HepG2 (cell line): ENCODE measurements around the gene SCFD1. TPM values are rescaled to one million over a fixed set of nuclear protein-coding genes. Genes with fewer than 3 reads are reported as not detected.

Experiments
- HIVEP1 ChIP-seq: sonication (generic); formaldehyde crosslinking; IDR thresholded peaks from 2 replicates; pipeline ENCODE4 v1.4.0; 2020; ENCODE audit warnings: mild to moderate bottlenecking, missing genetic modification reagents
- HOXA3 ChIP-seq: sonication (generic); formaldehyde crosslinking; IDR thresholded peaks from 2 replicates; pipeline ENCODE4 v1.5.0; 2020; ENCODE audit warnings: missing genetic modification reagents
- LCORL ChIP-seq, 2 experiments: fragments of 450-650 bp in 1 of 2; sonication (generic) in 1 of 2; formaldehyde crosslinking in 1 of 2; IDR thresholded peaks; 2 replicates each; pipeline versions ENCODE4 v1.5.0 to v1.6.1; 2017 to 2020; ENCODE audit warnings: antibody characterized with exemption in 1 of 2, missing genetic modification reagents in 1 of 2
- MTA1 ChIP-seq: sonication (generic); formaldehyde crosslinking; IDR thresholded peaks from 2 replicates; pipeline ENCODE4 v1.4.0; 2020; ENCODE audit warnings: missing genetic modification reagents, mild to moderate bottlenecking, borderline replicate concordance
- POLR2AphosphoS2 ChIP-seq: IDR thresholded peaks from 2 replicates; pipeline ENCODE4 v1.6.1; 2011; ENCODE audit warnings: low read depth, low read length, improper control_type of control experiment
- SRY ChIP-seq: sonication (generic); formaldehyde crosslinking; IDR thresholded peaks from 2 replicates; pipeline ENCODE4 v1.8.0; 2022; ENCODE audit warnings: mild to moderate bottlenecking, missing genetic modification reagents
- U2AF2 ChIP-seq: fragments of 200-400 bp; formaldehyde crosslinking; IDR thresholded peaks from 2 replicates; pipeline ENCODE4 v1.6.1; 2017; ENCODE audit warnings: low read depth, mild to moderate bottlenecking, low read length
- ZHX1 ChIP-seq: sonication (generic); formaldehyde crosslinking; IDR thresholded peaks from 2 replicates; pipeline ENCODE4 v1.8.1; 2022; ENCODE audit warnings: low read depth, mild to moderate bottlenecking, missing genetic modification reagents
- ZNF18 ChIP-seq: sonication (generic); formaldehyde crosslinking; IDR thresholded peaks from 2 replicates; pipeline ENCODE4 v1.8.0; 2022; ENCODE audit warnings: mild to moderate bottlenecking, missing genetic modification reagents; ENCODE audit not compliant: insufficient replicate concordance
- ZNF547 ChIP-seq: sonication (generic); formaldehyde crosslinking; IDR thresholded peaks from 2 replicates; pipeline ENCODE4 v1.5.1; 2020; ENCODE audit warnings: mild to moderate bottlenecking, missing genetic modification reagents
- ZNF550 ChIP-seq: sonication (generic); formaldehyde crosslinking; IDR thresholded peaks from 2 replicates; pipeline ENCODE4 v1.4.0; 2020; ENCODE audit warnings: mild to moderate bottlenecking, missing genetic modification reagents, borderline replicate concordance
- ZNF646 ChIP-seq: sonication (generic); formaldehyde crosslinking; IDR thresholded peaks from 2 replicates; pipeline ENCODE4 v1.9.0; 2021; ENCODE audit warnings: mild to moderate bottlenecking, missing genetic modification reagents
- ZNF770 ChIP-seq: sonication (generic); formaldehyde crosslinking; IDR thresholded peaks from 2 replicates; pipeline ENCODE4 v1.5.0; 2020; ENCODE audit warnings: mild to moderate bottlenecking, missing genetic modification reagents
- polyA plus RNA-seq, 8 experiments: library from polyadenylated mRNA; depleted of rRNA in 3 of 8; stranded (reverse) in 7 of 8; unstranded in 1 of 8; fragments of >200 nt; fragmentation: Illumina TruSeq in 4 of 8; extraction: Trizol in 4 of 8; gene quantifications; 2 replicates each; pipeline versions ENCODE4 v1.2.1 to v1.2.3, GENCODE V29; 2011 to 2016; ENCODE audit warnings: low read depth in 4 of 8, missing spikeins in 1 of 8, mixed read lengths in 1 of 8; ENCODE audit not compliant: insufficient read depth in 1 of 8
- total RNA-seq, 5 experiments: library from RNA; depleted of rRNA; stranded (reverse); fragments of >200 nt; fragmentation: Illumina TruSeq; extraction: Trizol; gene quantifications; 2 replicates each; pipeline ENCODE4 v1.2.3, GENCODE V29; 2016; ENCODE audit warnings: low read depth in 1 of 5

Gene SCFD1
- total and polyA plus RNA-seq, 2 of the 13 experiments (the other 11 are each of a cell fraction or from before 2014, with no cell fraction given), result 235 to 256 TPM

GRCh38 chr14:30656190-30656632 is 34.1 kb downstream of the SCFD1 start (continued):
- TF ChIP-seq ZNF646 (CRISPR knock-in tag) (0 out of 2 replicates have a peak, but pooled peaks have one; percentile 45), HIVEP1 (CRISPR knock-in tag) (no peak), MTA1 (CRISPR knock-in tag) (no peak), ZNF770 (CRISPR knock-in tag) (no peak), POLR2AphosphoS2 (peak; percentile 21; the same call in 1 of the 2 replicates), ZNF18 (CRISPR knock-in tag) (no peak), ZHX1 (CRISPR knock-in tag) (0 out of 2 replicates have a peak, but pooled peaks have one; percentile 41), LCORL (IDR thresholded peaks at IDR 0.05) (no peak), LCORL (CRISPR knock-in tag; IDR thresholded peaks at IDR 0.05) (no peak; the same call in 1 of the 2 replicates), U2AF2 (no peak), ZNF547 (CRISPR knock-in tag) (peak; percentile 39; the same call in 1 of the 2 replicates), SRY (CRISPR knock-in tag) (no peak), HOXA3 (CRISPR knock-in tag) (0 out of 2 replicates have a peak, but pooled peaks have one; percentile 16), ZNF550 (no peak)
